H4 (cell line): ENCODE results near the gene PWWP2B. TPM values are rescaled to one million over a fixed set of nuclear protein-coding genes. Genes with fewer than 3 reads are reported as not detected.

Experiments
- DNase-seq: peaks from one replicate; pipeline ENCODE4 v3.0.0-alpha.2; 2015; ENCODE audit warnings: low spot score
- total RNA-seq: library from RNA; depleted of rRNA; stranded (reverse); fragments of >200 nt; shearing (Covaris generic); gene quantifications from 2 replicates; pipeline ENCODE4 v1.2.3, GENCODE V29; 2014; rRNA removed

Gene PWWP2B
- 2.2 and 6.2 TPM in 2 replicates for total RNA-seq

- no peak for DNase-seq
Observed at GRCh38 chr10:132397036-132397541, at the start of gene PWWP2B. Gene PWWP2B, plus strand, starts transcription at chr10:132397200. Its CDS starts 27 bp downstream, at chr10:132397227.

- no peak for DNase-seq
Observed at GRCh38 chr10:132347211-132347930, 49.6 kb upstream of the PWWP2B start.

GRCh38 chr10:132347931-132348267 is 49.1 kb upstream of the PWWP2B start:
- no peak for DNase-seq

DNA sequence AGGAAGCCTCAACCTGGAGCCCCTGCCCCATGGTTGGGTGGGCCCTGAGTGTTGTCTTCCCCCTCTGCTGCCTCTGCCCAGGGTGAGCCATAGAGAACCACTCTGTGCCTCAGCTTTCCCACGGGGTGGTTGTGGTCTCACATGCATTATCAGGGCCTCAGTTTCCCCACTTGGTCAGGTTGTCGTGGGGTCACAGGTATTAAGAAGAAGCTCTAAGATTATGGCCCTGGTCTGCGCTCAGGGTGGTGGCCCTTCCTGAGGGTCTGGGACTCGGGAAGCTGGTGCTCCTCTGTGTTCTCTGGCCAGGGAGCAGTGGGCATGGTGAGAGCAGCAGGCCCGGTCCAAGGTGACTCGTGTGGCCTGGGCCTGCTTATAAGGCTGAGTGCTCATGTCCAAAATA is 47.2 kb upstream of the PWWP2B start:
- no peak for DNase-seq

DNA sequence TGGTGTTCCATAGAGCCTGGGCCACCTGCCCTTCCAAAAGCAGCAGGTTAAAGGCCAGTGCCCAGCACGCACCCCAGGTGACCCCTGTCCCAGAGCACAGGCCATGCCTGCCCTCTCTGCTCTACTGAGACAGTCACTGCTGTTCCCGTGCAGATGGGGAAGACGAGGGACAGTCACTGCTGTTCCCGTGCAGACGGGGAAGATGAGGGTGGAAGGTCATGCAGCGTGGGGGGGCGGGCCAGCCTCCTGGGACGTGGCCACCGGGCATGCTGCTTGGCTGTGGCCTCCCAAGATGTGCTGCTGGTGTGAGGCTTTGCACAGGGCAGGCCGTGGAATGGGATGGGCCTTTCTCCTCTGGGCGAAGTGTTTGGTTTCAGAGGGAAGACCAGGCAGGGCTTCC is 46.6 kb upstream of the PWWP2B start:
- DNase-seq, result no peak

GRCh38 chr10:132350946-132351345 is 46.1 kb upstream of the PWWP2B start:
- no peak for DNase-seq

DNA sequence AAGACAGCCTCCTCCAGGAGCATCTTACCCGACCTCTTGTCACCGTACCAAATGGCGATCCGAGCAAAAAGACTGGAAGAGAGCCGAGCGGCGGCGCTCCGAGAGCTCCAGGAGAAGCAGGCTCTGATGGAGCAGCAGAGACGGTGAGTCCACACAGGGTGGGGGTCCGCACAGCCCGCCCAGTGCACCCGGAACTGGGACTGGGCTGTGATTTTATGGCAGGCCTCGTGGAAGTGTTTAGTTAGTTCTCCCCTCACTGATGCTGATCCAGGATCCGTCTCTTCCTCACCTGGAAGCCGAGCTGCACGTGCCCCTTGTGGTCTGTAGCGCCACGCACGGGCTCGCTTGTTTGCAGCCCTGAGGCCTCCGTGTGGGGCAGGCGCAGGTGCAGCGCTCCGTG is 45.4 kb upstream of the PWWP2B start:
- no peak for DNase-seq

DNA sequence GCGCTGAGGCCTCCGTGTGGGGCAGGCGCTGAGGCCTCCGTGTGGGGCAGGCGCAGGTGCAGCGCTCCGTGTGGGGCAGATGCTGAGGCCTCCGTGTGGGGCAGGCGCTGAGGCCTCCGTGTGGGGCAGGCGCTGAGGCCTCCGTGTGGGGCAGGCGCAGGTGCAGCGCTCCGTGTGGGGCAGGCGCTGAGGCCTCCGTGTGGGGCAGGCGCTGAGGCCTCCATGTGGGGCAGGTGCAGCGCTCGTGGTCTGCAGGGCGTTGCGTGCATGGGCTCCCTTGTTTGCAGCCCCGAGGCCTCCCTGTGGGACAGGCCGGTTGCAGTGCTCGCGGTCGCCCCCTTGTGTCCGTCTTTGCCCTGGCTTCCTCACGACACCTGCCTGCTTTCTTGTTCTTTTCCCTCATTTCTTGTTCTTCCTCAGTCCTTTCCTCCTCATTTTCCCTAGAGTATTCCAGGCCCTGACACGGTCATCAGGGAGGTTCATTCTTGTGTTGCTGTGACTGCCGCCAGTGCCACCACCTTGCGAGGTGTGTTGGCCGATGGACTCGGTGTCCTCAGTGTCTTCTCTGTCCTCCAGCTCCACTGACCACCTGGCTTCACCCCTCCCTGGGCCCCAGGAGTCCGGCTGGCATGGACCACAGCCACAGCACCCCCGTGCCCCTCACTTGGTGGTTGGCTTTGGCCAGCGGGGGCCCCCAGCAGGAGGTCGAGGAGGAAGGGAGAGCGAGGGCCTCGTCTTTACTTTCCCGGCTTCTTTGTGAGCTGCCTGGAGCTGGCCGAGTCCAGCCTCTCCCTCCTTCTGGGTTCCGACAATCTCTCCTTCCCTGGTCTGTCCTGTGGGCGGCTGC is 44.3 kb upstream of the PWWP2B start:
- DNase-seq, result peak; percentile 37

GRCh38 chr10:132353456-132354355 is 43.3 kb upstream of the PWWP2B start:
- no peak for DNase-seq

- no peak for DNase-seq
Observed at GRCh38 chr10:132354356-132355094, 42.5 kb upstream of the PWWP2B start.

DNA sequence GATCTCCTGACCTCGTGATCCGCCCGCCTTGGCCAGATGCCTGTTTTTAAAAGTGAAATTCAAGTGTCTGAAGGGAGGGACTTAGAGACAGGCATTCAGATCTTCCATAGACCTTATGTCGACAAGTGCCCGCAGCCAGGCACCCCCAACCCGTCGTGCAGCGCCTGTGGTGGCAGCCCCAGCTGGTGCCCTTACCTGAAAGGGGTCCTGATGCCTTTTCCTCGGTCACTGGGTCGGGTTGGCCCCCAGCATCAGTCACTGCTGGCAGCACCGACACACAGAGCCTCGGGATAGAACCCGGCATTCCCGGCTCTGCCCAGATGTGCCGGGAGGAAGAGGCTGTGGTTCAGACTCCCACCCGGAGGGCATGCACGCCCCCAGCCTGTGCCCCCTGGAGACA is 41.7 kb upstream of the PWWP2B start:
- DNase-seq, result no peak

- no peak for DNase-seq
Observed at GRCh38 chr10:132355754-132356153, 41.2 kb upstream of the PWWP2B start.

DNA sequence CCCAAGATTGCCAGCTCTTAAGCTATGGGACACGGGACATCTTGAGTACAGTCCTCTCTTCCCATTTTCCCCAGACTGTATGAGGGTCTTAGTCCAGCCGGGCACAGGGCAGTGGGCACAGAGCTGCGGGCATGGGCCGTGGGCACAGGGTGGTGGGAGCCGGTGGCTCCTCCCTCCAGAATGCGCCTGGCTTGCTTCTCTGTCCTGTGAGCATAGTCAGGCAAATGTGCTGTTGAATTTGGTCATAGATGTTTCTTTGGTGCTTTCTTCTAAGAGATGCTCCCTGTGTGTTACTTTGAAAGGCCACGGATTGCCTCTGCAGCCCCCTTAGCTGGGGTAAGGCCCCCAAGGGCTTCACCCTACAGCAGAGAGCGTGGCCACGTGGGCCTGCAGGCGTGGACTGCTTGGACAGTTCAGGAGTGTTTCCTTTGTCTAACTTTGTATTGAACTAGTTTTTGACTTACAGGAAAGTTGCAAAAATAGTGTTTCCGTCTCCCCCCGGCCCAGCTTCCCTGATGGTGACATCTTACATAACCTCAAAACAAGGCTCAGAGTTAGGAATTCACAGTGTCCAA is 40.3 kb upstream of the PWWP2B start:
- no peak for DNase-seq

DNA sequence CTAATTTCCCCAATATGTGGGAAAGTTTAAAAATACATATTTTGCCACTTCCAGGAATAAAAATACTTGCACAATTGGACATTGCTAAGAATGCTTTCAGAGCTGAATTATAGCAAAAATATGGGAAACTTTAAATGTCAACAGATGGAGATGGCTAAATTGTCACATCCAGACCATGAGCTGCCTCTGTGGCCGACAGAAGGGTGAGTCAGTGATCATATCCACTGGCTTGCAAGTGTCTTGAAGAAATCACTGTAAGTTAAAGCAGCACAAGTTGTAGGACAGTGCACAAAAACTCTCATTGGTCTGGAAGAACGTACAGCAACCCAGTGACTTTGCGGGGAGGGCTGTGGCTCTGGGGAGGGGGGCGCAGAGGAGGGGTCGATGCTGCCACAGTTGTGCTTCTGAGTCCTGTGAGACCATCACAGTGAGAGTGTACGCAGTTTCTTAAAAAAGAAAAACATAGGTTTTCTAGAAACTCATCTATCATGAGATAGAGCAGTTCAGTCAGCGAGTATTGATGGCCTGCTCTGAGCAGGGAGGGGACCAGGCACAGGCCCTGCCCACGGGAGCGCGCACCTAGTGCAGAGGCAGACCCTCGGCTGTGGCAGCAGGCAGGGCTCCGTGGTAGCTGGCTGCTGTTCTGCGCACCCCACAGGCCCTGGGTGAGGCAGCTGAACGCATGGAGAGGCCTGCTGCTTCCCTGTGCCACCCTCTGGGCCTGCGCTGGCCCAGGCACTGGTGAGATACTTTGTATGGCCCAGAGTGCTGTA is 39.5 kb upstream of the PWWP2B start:
- no peak for DNase-seq

DNA sequence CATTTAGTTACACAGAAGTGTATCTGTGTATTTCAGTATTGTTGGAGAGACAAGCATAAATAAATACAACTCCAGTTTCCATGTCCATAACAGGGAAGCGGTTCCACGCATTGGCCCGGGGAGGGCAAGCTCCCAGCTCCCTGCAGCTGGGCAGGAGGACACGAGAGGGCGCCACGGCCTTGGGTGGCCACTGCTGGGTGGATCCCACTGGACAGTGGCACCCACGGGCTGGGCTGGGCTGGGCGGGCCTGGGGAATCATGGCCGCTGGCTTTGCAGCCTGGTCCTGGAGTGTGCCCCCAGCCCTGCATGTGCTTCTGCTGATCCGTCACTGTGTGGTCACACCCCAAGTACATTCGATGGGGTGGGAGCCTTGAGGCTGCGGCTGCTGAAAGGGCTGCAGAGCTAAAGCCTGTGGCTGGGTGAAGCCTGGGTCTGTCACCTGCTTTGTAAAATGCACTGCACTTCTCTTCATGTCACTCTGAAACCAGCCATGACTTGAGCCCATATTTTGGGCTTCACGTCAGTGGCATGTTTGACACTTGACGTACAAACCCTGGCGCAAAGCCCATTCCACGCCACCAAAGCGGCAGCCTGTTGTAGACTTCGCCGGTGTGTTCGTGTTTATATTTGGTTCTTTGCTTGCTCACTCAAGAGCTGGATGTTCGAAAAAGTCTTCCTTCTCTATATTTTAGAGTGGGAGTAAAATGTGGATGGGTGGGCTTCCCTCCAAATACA is 37.5 kb upstream of the PWWP2B start:
- DNase-seq, result no peak

- DNase-seq, result no peak
Observed at GRCh38 chr10:132360766-132361447, 36.1 kb upstream of the PWWP2B start.

DNA sequence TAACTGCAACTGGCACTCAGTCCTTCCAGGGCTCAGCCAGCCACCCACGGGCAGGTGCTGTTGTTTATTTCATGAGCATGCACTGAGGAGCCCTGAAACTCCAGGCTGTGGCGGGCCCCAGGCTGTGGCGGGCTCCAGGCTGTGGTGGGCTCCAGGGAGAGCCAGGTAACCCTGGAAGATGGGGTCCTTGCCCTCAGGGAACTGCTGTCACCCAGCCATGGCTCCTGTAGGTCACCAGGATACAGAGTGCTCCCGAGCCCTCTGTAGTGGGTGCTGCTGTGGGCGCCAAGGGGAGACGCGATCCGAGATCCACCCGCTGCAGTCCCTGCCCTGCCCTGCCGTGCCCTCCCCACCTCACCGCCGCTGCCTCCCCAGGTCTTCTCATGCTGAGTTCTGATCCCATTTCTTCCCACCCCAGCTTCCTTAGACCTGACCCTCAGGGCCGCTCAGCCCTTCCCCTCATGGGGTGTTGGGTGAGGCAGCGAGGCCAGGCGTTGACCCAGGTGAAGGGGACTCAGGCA is 35.4 kb upstream of the PWWP2B start:
- no peak for DNase-seq

GRCh38 chr10:132362151-132362611 is 34.8 kb upstream of the PWWP2B start:
- no peak for DNase-seq
